GM21526 (cell line): ENCODE data around the gene ZNF664.

Experiments
- ATAC-seq: cut with Tn5 transposase; IDR thresholded peaks from one replicate; pipeline ENCODE4 v1.9.1; 2021; ENCODE audit warnings: moderate library complexity; ENCODE audit not compliant: unreplicated experiment, low FRiP score

ZNF664 gene

DNA sequence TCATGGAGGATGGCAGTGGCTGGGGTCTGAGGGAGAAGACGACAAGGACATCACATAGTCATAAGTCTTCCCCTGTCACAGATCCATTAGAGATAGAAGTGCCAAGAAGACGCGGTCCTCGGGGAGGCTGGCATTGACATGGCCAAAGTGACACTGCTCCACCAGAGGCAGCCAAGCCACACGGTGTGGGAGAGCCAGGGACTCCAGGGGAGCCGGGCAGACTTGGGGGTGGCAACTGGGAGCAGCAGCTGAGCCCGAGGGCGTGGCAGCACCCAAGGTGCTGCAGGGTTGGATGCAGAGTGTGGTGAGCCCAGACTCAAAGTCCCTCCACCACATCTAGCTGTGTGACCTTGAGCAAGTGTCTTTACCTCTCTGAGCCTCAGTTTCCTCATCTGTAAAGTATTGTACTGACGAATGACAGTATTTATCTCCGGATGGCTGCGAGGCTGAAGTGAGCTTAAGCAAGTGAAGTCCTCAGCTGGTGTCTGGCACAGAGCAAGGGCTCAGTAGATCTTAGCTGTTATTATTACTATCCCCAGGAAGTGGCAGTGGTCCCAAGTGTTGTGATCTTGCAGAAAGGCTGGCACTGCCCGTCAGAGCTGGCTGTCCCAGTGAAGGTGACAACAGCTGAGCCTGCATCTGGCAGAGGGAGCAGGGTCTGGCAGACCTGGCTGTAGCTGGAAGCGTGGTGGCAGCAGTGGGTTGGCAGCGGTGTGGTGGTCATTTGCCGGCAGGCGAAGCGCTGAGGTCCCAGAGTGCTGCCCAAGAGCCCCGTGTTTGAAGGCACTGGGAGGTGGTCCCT lies 54.9 kb downstream of the ZNF664 start:
- ATAC-seq, result no peak

- ATAC-seq, result no peak
Observed at GRCh38 chr12:124028555-124028925, 55.5 kb downstream of the ZNF664 start.

GRCh38 chr12:124030008-124030407 lies 57.0 kb downstream of the ZNF664 start:
- ATAC-seq, result no peak

GRCh38 chr12:124030510-124030909 lies 57.5 kb downstream of the ZNF664 start:
- ATAC-seq, result no peak

GRCh38 chr12:124031058-124031457 lies 58.0 kb downstream of the ZNF664 start:
- no peak for ATAC-seq

DNA sequence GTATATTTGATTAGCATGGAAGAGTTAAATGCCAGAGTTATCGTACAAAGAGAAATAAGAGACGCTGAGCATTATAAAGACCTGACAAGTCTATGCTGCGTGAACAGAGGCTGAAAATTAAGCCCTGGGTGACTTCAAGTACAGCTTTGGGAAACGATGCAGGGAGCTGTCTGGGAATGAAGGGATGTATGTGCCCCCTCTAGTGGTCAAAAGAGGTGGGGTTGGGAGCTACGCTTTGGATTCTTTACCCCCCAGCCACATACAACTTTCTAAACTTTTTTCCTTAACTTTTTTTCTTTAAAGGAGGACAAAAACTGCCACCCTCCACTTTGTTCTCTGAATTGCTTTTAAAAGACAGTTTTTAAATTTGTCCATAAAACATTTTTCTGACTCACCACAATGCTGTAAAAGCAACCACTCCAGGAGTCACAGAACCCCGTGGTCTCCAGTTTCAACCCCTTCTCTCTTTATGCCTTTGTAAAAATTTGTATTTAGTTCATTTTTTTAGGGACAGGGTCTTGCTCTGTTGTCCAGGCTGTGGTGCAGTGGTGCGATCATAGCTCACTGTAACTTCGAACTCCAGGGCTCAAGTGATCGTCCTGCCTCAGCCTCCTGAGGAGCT lies 59.4 kb downstream of the ZNF664 start:
- no peak for ATAC-seq

- no peak for ATAC-seq
Observed at GRCh38 chr12:124033859-124034258, 60.8 kb downstream of the ZNF664 start.

DNA sequence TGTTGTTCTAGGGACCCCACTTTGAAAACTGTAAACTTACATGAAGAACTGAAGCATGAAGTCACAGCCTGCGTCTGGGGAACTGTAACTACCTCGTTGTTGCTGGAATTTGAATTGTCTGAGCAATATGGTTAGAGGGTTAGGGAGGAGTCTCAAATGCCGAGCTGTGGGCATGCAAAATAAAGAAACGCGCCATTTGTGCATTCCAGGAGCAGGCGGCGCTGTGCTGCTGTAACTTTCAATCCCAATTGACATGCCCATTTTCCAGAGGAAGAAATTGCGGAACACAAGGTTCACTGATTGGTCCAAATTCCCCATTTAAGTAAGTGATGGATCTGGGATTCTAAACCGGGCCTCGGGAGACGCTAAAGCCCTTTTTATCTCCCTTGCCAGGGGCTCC lies 61.3 kb downstream of the ZNF664 start:
- no peak for ATAC-seq

GRCh38 chr12:124035163-124035562 lies 62.1 kb downstream of the ZNF664 start:
- no peak for ATAC-seq

DNA sequence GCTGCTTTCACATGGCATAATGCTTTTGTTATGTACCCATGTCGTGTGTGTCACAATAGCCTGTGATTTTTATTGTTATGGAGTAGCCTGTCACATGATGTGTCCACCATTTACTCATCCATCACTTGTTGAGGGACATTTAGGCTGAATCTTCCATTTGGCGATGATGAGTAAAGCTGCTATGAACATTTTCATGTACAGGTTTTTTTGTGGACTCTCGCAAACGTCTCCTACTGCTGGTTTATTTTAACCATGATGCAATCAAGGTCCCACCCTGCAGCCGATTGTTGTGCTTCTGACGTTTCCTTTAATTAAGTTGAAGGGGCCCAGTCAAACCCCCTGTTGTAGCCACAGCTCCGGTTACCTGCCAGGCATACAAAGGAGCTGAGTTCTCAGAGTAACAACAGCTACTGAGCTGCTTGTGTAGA lies 63.2 kb downstream of the ZNF664 start:
- no peak for ATAC-seq

- ATAC-seq, result no peak
Observed at GRCh38 chr12:124036657-124037109, 63.7 kb downstream of the ZNF664 start.

DNA sequence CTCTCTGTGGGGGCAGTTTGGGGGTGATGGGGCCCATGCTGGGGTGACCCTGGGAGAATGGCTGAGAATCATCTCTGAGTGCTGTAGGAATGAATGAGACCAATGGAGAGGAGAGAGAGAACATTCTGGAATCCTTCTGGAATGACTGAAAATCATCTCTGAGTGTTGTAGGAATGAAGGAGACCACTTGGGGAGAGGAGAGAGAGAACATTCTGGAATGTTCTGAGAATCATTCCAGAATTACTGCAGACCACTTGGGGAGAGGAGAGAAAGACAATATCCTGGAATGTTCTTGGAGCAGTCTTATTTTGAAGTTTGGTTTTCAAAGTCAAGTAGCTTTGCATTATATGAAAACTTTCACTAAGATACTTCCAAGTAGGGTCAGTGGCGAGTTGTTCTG lies 64.3 kb downstream of the ZNF664 start:
- no peak for ATAC-seq

- ATAC-seq, result no peak
Observed at GRCh38 chr12:124039276-124039675, 66.3 kb downstream of the ZNF664 start.

DNA sequence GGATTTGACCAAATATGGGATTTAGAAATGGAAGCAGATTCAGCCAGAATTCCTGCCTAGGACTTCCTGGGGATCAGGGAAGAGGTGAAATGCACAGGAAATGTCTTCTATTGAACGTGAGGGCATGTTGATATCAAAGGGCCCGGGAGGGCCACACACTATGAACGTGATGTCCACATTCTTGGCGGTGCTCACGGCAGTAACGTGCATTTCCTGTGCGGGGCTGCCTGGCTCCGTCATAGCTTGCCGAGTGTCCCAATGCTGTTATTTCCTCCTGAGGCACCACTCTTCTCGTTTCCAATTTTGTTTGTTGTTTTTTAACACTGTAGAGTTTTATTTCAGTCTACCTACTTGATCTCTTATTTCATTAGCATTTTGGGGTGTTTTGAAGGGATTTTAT lies 67.3 kb downstream of the ZNF664 start:
- ATAC-seq, result no peak

DNA sequence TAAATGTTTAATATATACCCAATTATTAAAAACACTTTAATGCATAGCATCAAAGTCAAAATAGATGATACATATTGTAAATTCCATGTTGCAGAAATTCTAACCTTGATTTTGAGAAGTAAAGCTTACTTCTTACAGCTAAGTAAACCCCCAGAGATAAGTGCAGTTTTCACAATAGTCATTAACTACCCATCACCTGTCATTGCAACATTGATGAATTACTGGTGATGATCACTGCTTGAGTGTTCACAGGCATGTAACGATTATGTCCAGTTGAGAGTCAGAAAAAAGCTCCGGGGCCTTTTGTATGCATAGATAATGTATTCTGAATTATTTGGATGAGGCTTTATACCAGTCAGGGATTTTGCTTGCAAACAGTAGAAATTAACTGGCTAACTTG lies 67.7 kb downstream of the ZNF664 start:
- no peak for ATAC-seq

DNA sequence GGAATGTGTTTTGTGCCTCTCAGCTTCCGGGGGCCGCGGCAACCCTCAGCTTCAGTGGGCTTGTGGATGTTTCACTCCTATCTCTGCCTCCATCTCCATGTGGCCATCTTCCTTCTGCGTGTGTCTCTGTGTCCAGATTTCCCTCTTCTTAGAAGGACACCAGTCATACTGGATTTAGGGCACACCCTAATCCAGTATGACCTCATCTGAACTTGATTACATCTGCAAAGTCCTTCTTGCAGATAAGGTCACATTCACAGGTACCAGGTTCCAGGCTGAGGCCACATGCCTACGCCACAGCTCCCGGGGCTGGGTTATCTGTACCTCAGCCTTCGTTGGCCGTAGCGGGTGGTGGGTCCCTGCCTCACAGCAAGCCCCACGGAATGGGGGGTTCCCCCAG lies 68.9 kb downstream of the ZNF664 start:
- ATAC-seq, result no peak

DNA sequence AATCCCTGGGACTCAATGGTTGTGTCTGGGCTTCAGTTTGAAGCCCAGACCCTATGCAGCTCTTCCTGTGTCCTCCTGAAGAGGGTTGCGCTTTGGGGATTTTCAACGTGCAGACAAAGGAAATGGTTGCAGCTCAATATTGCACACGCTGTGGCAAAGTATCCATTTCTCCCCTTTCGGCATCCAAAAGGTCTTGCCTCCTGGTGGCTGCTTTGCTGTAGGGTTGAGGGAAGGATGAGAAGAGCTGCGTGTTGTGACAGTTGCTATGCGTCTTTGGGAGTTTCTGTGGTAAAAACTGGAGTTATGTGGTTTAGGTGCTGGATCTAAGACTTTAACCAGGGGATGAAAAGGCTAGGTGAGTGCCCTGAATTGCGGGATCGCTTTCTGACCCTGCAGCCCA lies 71.0 kb downstream of the ZNF664 start:
- no peak for ATAC-seq

DNA sequence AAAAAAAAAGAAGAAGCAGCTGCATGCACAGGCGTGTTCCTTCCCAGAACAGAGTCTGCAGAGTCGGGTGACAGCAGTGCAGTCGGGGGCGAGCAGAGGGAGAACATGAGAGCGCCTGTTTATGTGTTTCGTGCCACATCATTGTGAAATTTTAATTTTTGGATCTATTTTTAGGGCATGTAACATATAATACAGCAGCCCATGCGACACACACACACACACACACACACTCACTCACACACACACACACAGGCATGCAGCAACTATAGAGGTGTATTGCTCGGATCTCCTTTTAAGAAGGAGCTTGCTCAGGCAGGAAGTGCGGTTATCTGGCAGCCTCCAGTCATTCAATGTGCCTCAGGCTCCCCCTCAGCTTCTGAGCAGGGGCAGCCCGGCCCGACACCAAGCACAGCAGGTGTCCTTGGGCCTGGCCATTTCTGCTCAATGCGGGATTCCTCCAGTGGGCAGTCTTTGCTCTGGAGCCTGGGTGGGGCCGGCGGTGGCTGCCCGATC lies 71.8 kb downstream of the ZNF664 start:
- no peak for ATAC-seq

DNA sequence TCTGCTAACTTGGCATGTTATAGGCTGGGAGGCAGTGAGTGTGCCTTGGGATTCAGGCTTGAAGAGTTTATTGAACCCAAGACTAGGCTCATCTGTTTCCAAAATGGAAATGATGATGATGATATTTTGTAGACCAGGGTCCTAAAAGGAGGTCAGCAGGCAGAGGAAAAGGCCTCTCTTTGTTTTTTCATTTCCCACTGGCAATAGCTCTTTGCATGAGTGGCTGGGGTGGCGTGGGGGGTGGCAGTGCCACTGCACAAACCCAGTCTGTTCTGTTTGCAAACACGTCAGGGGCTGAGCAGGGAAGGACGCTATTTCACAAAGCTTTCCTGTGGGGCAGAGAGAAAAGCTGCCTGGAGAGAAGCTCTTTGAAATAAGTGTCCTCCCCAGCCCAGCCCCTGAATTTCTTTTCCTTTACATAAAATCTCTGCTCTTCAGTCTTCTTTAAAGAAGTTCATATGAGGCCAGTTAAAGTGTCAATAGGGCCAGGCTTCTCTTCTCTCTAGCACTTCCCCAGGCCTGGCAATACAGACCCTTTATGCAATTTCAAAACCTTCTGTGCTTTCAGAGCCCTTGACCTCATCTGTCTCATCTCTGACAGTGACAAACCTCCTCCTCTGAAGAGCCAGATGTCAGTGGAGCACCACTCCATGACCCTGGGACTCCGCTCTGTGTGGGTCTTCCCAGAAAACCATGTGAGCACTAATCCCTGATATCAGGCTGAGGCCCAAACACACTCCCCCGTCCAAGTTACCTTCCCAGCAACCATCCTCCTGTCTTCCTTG lies 72.8 kb downstream of the ZNF664 start:
- no peak for ATAC-seq

DNA sequence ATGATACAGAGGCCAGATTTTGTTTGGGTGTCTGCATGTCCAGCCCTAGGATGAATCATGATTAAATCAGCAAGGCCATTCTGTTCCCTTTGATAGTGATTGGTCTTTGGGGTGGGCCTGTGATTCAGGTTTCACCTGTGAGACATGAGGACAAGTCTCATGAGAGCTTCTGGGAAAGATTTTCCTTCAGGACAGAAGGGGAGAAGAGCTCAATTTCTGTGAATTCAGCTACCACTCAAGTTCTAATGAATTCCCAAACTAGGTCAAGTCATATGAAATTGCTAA lies 73.4 kb downstream of the ZNF664 start:
- no peak for ATAC-seq

DNA sequence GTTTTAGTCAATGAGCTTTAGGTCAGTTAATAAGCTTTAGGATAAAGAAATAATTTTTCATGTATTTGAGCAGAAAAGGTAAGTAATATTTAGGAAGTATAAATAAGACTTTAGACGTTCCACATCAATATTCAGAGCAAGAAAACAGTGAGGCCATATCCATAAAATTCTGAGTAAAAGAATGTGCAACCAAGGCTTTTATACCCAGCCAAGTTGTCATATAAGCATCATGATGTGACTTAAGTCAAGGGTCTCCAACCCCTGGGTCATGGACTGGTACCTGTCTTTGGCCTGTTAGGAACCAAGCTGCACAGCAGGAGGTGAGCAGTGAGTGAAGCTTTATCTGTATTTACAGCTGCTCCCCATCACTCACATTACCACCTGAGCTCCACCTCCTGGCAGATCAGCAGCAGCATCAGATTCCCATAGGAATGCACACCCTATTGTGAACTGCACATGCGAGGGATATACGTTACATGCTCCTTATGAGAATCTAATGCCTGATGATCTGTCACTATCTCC lies 74.1 kb downstream of the ZNF664 start:
- ATAC-seq, result no peak
